GM20431 (cell line): ENCODE results near the gene GOLGA8G.
"Not testable (repeated sequence)": the region's sequence is repeated elsewhere in the genome, so short reads cannot be mapped to it uniquely, and the experiment has no call there.

Experiments used
- in situ Hi-C: fragments of 300-500 bp; cut with MseI, MboI; formaldehyde crosslinking; loops from one replicate; pipeline ENCODE4 v1.15.0; 2020; ENCODE audit warnings: low sequenced_read_pairs; ENCODE audit not compliant: unreplicated experiment

The GOLGA8G gene

GRCh38 chr15:28532954-28533353, at the start of gene GOLGA8G:
TSS of gene GOLGA8G (minus strand) at chr15:28532971. CDS start at chr15:28532909, 62 bp downstream.
- in situ Hi-C loops = not testable (repeated sequence)

GRCh38 chr15:28573351-28573750, 40.6 kb upstream of the GOLGA8G start:
- in situ Hi-C loops = not testable (repeated sequence)

- in situ Hi-C loops = not testable (repeated sequence)
These were observed 20.5 kb upstream of the GOLGA8G start, which contains the start of gene GOLGA6L25 for GRCh38 chr15:28553268-28553667. TSS of gene GOLGA6L25 (plus strand) at chr15:28553568. CDS start at chr15:28553629, 61 bp downstream.

GRCh38 chr15:28515208-28515607, 17.6 kb downstream of the GOLGA8G start:
- in situ Hi-C loops = not testable (repeated sequence)

- in situ Hi-C loops = not testable (repeated sequence)
These were observed 18.6 kb downstream of the GOLGA8G start for GRCh38 chr15:28514128-28514527.

- in situ Hi-C loops = not testable (repeated sequence)
These were observed 24.4 kb downstream of the GOLGA8G start for GRCh38 chr15:28508217-28508889.

- in situ Hi-C loops = not testable (repeated sequence)
These were observed 51.4 kb downstream of the GOLGA8G start for GRCh38 chr15:28481340-28481739.
